ENCODE measurements around the gene CLDN18. TPM values are rescaled to one million over a fixed set of nuclear protein-coding genes. Genes with fewer than 3 reads are reported as not detected.

Gene CLDN18
- total RNA-seq, 2 donors from 2014 or later, result 0.57 TPM; not detected in 1

GRCh38 chr3:138032567-138032966 lies 22.6 kb downstream of the CLDN18 start:
- intact Hi-C loops (cut with DNase I), result no loop called here
- WGBS, result 84% methylated on average over 3 of the region's 3 CpGs
- Histone ChIP-seq H3K27ac (no peak overlapping the region), H3K27me3 (replicated peaks; ENCODE audit: insufficient read depth) (no peaks in the 10 kb centered on the region), H3K4me3 (no peak overlapping the region), H3K36me3 (no peaks in the 10 kb centered on the region), H3K9me3 (no peaks in the 10 kb centered on the region), H3K4me1 (replicated peaks) (no peaks in the 10 kb centered on the region)
- no peak for DNase-seq (ENCODE audit: low spot score)
- TF ChIP-seq CTCF (IDR thresholded peaks at IDR 0.05) (no peak), POLR2AphosphoS5 (IDR thresholded peaks at IDR 0.05) (no peak)

GRCh38 chr3:138033202-138033691 lies 23.3 kb downstream of the CLDN18 start:
- H3K27me3 ChIP-seq (replicated peaks; ENCODE audit: insufficient read depth), result no peaks in the 10 kb centered on the region
- DNase-seq (ENCODE audit: low spot score), result no peak
- no peak overlapping the region for H3K4me3 ChIP-seq
- H3K4me1 ChIP-seq (replicated peaks), result no peaks in the 10 kb centered on the region
- H3K36me3 ChIP-seq, result no peaks in the 10 kb centered on the region
- intact Hi-C loops (cut with DNase I), result no loop called here
- 99% methylated on average over 2 of the region's 2 CpGs for WGBS
- TF ChIP-seq POLR2A (IDR thresholded peaks at IDR 0.05), result no peak
- no peak for TF ChIP-seq CTCF (IDR thresholded peaks at IDR 0.05)
- TF ChIP-seq POLR2AphosphoS5 (IDR thresholded peaks at IDR 0.05), result no peak
- no peaks in the 10 kb centered on the region for H3K9me3 ChIP-seq
- H3K27ac ChIP-seq, result no peak overlapping the region

GRCh38 chr3:138034918-138035317 lies 25.0 kb downstream of the CLDN18 start:
- no peaks in the 10 kb centered on the region for H3K4me1 ChIP-seq (replicated peaks)
- no peaks in the 10 kb centered on the region for H3K9me3 ChIP-seq
- WGBS, result 74% methylated on average over 1 of the region's 1 CpG
- H3K27ac ChIP-seq, result no peak overlapping the region
- no peak for DNase-seq (ENCODE audit: low spot score)
- H3K27me3 ChIP-seq (replicated peaks; ENCODE audit: insufficient read depth), result no peaks in the 10 kb centered on the region
- intact Hi-C loops (cut with DNase I), result no loop called here
- H3K36me3 ChIP-seq, result no peaks in the 10 kb centered on the region
- no peak overlapping the region for H3K4me3 ChIP-seq
- TF ChIP-seq POLR2AphosphoS5 (IDR thresholded peaks at IDR 0.05), result no peak
- no peak for TF ChIP-seq CTCF (IDR thresholded peaks at IDR 0.05)
- TF ChIP-seq POLR2A (IDR thresholded peaks at IDR 0.05), result no peak

- no peaks in the 10 kb centered on the region for H3K36me3 ChIP-seq
- 48% methylated on average over 3 of the region's 3 CpGs for WGBS
Observed at GRCh38 chr3:138036572-138036971, 26.6 kb downstream of the CLDN18 start.

More at GRCh38 chr3:138036572-138036971, 26.6 kb downstream of the CLDN18 start:
- no peaks in the 10 kb centered on the region for H3K27me3 ChIP-seq (replicated peaks; ENCODE audit: insufficient read depth)
- H3K4me1 ChIP-seq (replicated peaks), result no peaks in the 10 kb centered on the region
- no peak for DNase-seq (ENCODE audit: low spot score)
- H3K27ac ChIP-seq, result no peak overlapping the region
- intact Hi-C loops (cut with DNase I), result no loop called here
- no peak overlapping the region for H3K4me3 ChIP-seq
- no peaks in the 10 kb centered on the region for H3K9me3 ChIP-seq
- no peak for TF ChIP-seq POLR2AphosphoS5 (IDR thresholded peaks at IDR 0.05)
- no peak for TF ChIP-seq CTCF (IDR thresholded peaks at IDR 0.05)
- no peak for TF ChIP-seq POLR2A (IDR thresholded peaks at IDR 0.05)

All from prostate gland (tissue), 2 donors.